Upper lobe of right lung (tissue), 1 donor: ENCODE data around the gene NFILZ. TPM values are rescaled to one million over a fixed set of nuclear protein-coding genes. Genes with fewer than 3 reads are reported as not detected.
A peak's percentile ranks its signal among the peaks of the same experiment; 100 is the strongest.

ENCODE experiments used
- ATAC-seq: fragments of 200-7000 bp; cut with Tn5 transposase; one replicate; pipeline ENCODE4 v1.9.1; 2020; ENCODE audit warnings: mild to moderate bottlenecking, moderate library complexity
- DNase-seq: peaks from one replicate; pipeline ENCODE4 v3.0.0-alpha.2; 2020
- H3K27ac ChIP-seq: fragments of 200-600 bp; one replicate; pipeline ENCODE4 v1.8.0; 2022
- H3K27me3 ChIP-seq: fragments of 200-600 bp; one replicate; pipeline ENCODE4 v1.8.0; 2022; ENCODE audit warnings: mild to moderate bottlenecking
- H3K36me3 ChIP-seq: fragments of 200-600 bp; one replicate; pipeline ENCODE4 v1.8.0; 2022
- H3K4me1 ChIP-seq: fragments of 200-600 bp; one replicate; pipeline ENCODE4 v1.8.0; 2022
- H3K4me3 ChIP-seq: fragments of 200-600 bp; one replicate; pipeline ENCODE4 v1.8.0; 2022; ENCODE audit warnings: mild to moderate bottlenecking
- H3K9me3 ChIP-seq: fragments of 200-600 bp; one replicate; pipeline ENCODE4 v1.8.0; 2022
- CTCF ChIP-seq: fragments of 200-600 bp; IDR thresholded peaks from one replicate; pipeline ENCODE4 v1.8.0; 2022; ENCODE audit warnings: antibody characterized with exemption
- intact Hi-C: fragments of 100-400 bp; cut with DNase I; formaldehyde crosslinking; loops from one replicate; pipeline ENCODE4 v1.11.0; 2022
- total RNA-seq: library from RNA; stranded (reverse); fragmentation: NEBNext Ultra II Directional; extraction: Animal tissue kit (Norgen Biotek cat#: 25700); gene quantifications from one replicate; pipeline ENCODE4 v1.2.1, GENCODE V29; 2021
- donor health status: DM: no; HTN: yes; CAD: no; lungs with severe emphysema.

NFILZ gene
- total RNA-seq, 1 donor from 2014 or later = not detected

DNA sequence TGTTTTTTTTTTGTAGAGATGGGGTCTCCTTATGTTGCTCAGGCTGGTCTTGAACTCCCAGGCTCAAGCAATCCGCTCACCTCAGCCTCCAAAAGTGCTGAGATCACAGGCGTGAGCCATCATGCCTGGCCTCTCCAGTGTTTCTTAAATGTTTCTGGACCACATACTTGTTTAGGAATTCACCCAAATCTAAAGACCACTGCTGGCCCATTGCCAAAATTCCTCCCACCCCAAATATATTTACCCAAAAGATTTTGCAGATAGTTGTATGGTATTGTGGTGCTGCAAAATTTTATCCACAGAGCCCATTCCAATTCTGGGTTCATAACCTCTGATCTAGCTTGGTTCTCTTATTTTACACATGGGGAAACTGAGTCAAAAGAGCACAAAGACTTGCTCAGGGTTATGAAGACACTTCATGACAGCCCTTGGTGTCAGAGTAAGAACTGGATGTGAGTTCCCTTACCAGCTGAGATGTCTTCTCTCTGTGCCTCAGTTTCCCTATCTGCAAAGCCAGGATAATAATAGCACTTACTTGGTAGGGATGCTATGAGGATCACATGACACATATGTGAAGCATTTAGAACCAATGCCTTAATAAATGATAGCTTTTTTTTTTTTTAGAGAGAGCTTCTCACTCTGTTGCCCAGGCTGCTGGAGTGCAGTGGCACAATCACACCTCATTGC lies 10.9 kb downstream of the NFILZ start:
- Histone ChIP-seq H3K4me3 (no peak overlapping the region), H3K9me3 (peaks cover 8% of the 10 kb centered on the region), H3K27ac (no peak overlapping the region), H3K27me3 (peaks cover 7% of the 10 kb centered on the region), H3K36me3 (no peaks in the 10 kb centered on the region), H3K4me1 (peaks cover 5% of the 10 kb centered on the region)
- no peak for ATAC-seq
- intact Hi-C loops = no loop called here
- DNase-seq = no peak
- TF ChIP-seq CTCF = no peak

DNA sequence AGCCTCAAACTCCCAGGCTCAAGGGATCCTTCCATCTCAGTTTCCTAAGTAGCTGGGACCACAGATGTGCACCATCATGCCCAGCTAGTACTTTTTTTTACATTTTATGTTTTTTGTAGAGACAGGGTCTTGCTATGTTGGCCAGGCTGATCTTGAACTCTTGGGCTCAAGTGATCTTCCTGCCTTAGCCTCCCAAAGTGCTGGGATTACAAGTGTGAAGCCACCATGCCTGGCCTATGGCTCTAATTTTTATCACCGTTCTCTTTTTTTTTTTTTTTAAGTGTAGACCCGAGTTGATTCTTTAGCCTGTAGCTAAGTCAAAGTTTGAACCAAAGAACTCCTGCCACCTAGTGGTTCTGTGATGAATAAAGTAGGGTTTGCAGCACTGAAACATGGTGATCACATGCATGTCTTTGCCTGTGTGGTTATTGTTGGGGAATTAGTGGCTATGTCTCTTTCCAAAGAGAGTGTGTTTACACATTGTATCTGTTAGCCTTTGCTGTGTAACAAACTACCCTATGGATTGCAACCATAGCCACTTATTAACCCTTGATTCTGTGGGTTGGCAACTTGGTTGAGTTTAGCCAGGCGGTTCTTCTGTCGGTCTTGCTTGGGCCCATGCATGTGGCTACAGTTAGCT lies 11.6 kb downstream of the NFILZ start:
- Histone ChIP-seq H3K4me3 (no peak overlapping the region), H3K9me3 (peaks cover 8% of the 10 kb centered on the region), H3K36me3 (no peaks in the 10 kb centered on the region), H3K27ac (no peak overlapping the region), H3K27me3 (peaks cover 12% of the 10 kb centered on the region), H3K4me1 (peaks cover 5% of the 10 kb centered on the region)
- DNase-seq (no peak), ATAC-seq (peak; percentile 27)
- TF ChIP-seq CTCF = peak; percentile 63
- intact Hi-C loops = no loop called here

DNA sequence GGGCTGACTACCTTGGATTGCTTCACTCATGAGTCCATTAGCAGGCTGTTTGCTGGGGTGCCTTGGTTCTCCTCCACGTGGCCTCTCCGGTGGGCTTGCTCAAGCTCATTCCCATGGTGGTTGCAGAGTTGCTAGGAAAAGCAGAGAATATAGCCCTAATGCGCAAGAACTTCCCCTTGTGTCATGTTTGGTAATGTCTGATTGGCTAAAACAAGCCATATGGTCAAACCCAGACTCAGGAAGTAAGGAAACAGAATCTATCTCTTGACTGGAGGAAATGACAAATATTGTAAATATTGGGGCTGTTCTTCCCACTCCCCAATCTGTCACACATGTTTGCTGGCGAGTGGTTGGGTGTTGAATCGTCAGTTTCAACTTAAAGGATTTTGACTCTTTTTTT lies 12.1 kb downstream of the NFILZ start:
- Histone ChIP-seq H3K4me1 (peaks cover 5% of the 10 kb centered on the region), H3K9me3 (peaks cover 8% of the 10 kb centered on the region), H3K4me3 (no peak overlapping the region), H3K27ac (no peak overlapping the region), H3K27me3 (peaks cover 12% of the 10 kb centered on the region), H3K36me3 (no peaks in the 10 kb centered on the region)
- no peak for ATAC-seq
- DNase-seq = no peak
- TF ChIP-seq CTCF = no peak
- intact Hi-C loops = no loop called here

DNA sequence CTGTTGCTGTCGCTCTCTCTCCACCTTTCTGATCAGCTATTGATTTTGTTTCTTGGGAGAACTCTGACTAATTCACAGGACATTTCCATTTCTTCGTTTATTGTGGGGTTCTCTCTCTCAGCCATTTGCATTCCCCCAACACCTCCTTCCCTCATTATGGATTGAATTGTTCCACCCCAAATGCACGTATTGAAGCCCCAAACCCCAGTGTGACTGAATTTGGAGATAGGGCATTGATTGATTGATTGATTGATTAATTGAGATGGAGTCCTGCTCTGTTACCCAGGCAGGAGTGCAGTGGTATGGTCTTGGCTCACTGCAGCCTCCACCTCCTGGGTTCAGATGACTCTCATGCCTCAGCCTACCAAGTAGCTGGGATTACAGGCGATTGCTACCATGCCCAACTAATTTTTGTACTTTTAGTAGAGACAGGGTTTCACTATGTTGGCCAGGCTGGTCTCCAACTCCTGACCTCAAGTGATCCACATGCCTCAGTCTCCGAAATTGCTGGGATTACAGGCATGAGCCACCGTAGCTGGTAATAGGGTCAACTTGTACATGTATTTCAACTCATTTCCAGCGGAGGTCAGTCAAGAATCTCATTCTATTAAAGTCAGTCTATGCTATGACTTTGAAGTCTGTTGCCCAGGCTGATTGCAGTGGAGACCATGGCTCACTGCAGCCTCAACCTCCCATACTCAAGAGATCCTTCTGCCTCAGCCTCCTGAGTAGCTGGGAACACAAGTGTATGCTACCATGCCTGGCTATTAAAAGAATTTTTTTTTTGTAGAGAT lies 13.6 kb downstream of the NFILZ start:
- DNase-seq (no peak), ATAC-seq (no peak)
- peaks cover 9% of the 10 kb centered on the region for H3K4me1 ChIP-seq
- H3K9me3 ChIP-seq = peaks cover 8% of the 10 kb centered on the region
- H3K27ac ChIP-seq = no peak overlapping the region
- no peaks in the 10 kb centered on the region for H3K36me3 ChIP-seq
- no peak for TF ChIP-seq CTCF
- H3K27me3 ChIP-seq = peaks cover 12% of the 10 kb centered on the region
- no peak overlapping the region for H3K4me3 ChIP-seq
- intact Hi-C loops = no loop called here

- ATAC-seq = peak; percentile 73
- intact Hi-C loops = no loop called here
- TF ChIP-seq CTCF = no peak
Observed at GRCh38 chr19:8648240-8648639, 17.8 kb downstream of the NFILZ start.

More at GRCh38 chr19:8648240-8648639, 17.8 kb downstream of the NFILZ start:
- DNase-seq = no peak
- Histone ChIP-seq H3K27ac (no peak overlapping the region), H3K36me3 (no peaks in the 10 kb centered on the region), H3K4me1 (peaks cover 9% of the 10 kb centered on the region), H3K4me3 (no peak overlapping the region), H3K27me3 (peaks cover 6% of the 10 kb centered on the region), H3K9me3 (no peaks in the 10 kb centered on the region)
